Measurements from ENCODE around the gene NUP205. TPM values are rescaled to one million over a fixed set of nuclear protein-coding genes. Genes with fewer than 3 reads are reported as not detected.

Gene NUP205
- total and polyA plus RNA-seq, 2 of the 13 experiments (the other 11 are each of a cell fraction or from before 2014, with no cell fraction given) = 46.2 to 87.2 TPM

DNA sequence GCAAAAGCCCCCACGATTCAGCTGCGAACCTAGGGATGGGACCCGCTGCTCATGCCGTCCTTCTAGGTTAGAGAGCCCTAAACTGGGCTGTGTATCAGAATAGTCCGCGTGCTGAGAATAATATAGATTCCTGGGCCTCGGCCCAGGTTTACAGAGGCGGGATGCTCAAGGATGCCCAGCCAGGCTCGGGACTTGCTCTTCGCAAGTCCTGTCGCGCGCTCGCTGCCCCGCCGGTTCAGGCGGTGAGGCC is 104.3 kb downstream of the NUP205 start (continued):
- no peak for TF ChIP-seq TFE3 (CRISPR knock-in tag; IDR thresholded peaks at IDR 0.05)

- ATAC-seq (peak; percentile 90), DNase-seq (ENCODE audit: low spot score) (peak; percentile 81), FAIRE-seq (no peak)
- TSS peak; percentile 67 for BruUV-seq (replicated peaks)
- Histone ChIP-seq H3K9me3 (ENCODE audit: low read length) (no peaks in the 10 kb centered on the region), H3K27me3 (ENCODE audit: control insufficient read depth in 1 of 2, insufficient read depth in 2 of 2, low read length in 2 of 2) (no peaks in the 10 kb centered on the region; a peak in 1 of 5 replicates), H3K4me2 (ENCODE audit: low read depth, low read length) (peak within 1 kb of the TSS; percentile 92), H2AFZ (ENCODE audit: low read length) (peak within 1 kb of the TSS; percentile 72), H3K9ac (ENCODE audit: insufficient read depth, low read depth, low read length) (peak within 1 kb of the TSS; percentile 85), H3K79me2 (ENCODE audit: insufficient read depth, low read length) (peaks cover 32% of the 10 kb centered on the region), H3K4me3 (replicated peaks in 1 of 3; ENCODE audit: insufficient read depth in 1 of 3, low read depth in 2 of 3, low read length in 3 of 3) (peak within 1 kb of the TSS; percentile 81 to 96 (median 84)), H3K36me3 (replicated peaks in 1 of 2; ENCODE audit: control insufficient read depth in 1 of 2, insufficient read depth in 2 of 2, low read length in 2 of 2) (no peaks in the 10 kb centered on the region), H4K20me1 (ENCODE audit: insufficient read depth, low read length) (no peaks in the 10 kb centered on the region), H3K27ac (ENCODE audit: extremely low read length, insufficient read depth, low read length) (peak within 1 kb of the TSS; percentile 79), H3K4me1 (ENCODE audit: insufficient read depth, low read length) (peaks cover 44% of the 10 kb centered on the region)
- intact Hi-C loops (cut with micrococcal nuclease; ENCODE audit: unreplicated experiment) (loop anchor here (1.0 kb wide), 1 partner anchor 45 kb away; no protein-coding TSS in a partner anchor), in situ Hi-C loops (cut with HindIII; ENCODE audit: extremely low pct_ligation_motif_present, low pct_unique_long_range_greater_than_20kb) (no loop called here)
- ChIA-PET POLR2A (interaction anchor here (0.7 to 1.1 kb wide), 2 partner anchors 9 to 337 kb away, joined by 3 to 5 read pairs; no protein-coding TSS in a partner anchor), CTCF (ENCODE audit: low intra/inter-chr PET ratio, low total read pairs) (no interaction called here)
- under 1% methylated on average over 27 of the region's 60 CpGs for WGBS (ENCODE audit: low lambda C conversion rate)
- TF ChIP-seq NFE2L2 (IDR thresholded peaks at IDR 0.05; ENCODE audit: low read length) = no peak
- TF ChIP-seq NR2F2 (IDR thresholded peaks at IDR 0.05; ENCODE audit: borderline replicate concordance, low read depth) = no peak
- no peak for TF ChIP-seq SMARCE1 (IDR thresholded peaks at IDR 0.05; ENCODE audit: borderline replicate concordance)
- peak; percentile 80 for TF ChIP-seq NKX3-1 (CRISPR knock-in tag; IDR thresholded peaks at IDR 0.05)
- no peak for TF ChIP-seq LBX2 (CRISPR knock-in tag; IDR thresholded peaks at IDR 0.05; ENCODE audit: borderline replicate concordance)
- TF ChIP-seq, protein P1, sequence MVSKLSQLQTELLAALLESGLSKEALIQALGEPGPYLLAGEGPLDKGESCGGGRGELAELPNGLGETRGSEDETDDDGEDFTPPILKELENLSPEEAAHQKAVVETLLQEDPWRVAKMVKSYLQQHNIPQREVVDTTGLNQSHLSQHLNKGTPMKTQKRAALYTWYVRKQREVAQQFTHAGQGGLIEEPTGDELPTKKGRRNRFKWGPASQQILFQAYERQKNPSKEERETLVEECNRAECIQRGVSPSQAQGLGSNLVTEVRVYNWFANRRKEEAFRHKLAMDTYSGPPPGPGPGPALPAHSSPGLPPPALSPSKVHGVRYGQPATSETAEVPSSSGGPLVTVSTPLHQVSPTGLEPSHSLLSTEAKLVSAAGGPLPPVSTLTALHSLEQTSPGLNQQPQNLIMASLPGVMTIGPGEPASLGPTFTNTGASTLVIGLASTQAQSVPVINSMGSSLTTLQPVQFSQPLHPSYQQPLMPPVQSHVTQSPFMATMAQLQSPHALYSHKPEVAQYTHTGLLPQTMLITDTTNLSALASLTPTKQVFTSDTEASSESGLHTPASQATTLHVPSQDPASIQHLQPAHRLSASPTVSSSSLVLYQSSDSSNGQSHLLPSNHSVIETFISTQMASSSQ (IDR thresholded peaks at IDR 0.05; ENCODE audit: low read depth) = no peak
- TF ChIP-seq, protein P1 (CRISPR knock-in tag; IDR thresholded peaks at IDR 0.05; ENCODE audit: borderline replicate concordance) = peak; percentile 63; the same call in 1 of the 2 replicates
- TF ChIP-seq, protein P2, sequence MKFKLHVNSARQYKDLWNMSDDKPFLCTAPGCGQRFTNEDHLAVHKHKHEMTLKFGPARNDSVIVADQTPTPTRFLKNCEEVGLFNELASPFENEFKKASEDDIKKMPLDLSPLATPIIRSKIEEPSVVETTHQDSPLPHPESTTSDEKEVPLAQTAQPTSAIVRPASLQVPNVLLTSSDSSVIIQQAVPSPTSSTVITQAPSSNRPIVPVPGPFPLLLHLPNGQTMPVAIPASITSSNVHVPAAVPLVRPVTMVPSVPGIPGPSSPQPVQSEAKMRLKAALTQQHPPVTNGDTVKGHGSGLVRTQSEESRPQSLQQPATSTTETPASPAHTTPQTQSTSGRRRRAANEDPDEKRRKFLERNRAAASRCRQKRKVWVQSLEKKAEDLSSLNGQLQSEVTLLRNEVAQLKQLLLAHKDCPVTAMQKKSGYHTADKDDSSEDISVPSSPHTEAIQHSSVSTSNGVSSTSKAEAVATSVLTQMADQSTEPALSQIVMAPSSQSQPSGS (CRISPR knock-in tag; IDR thresholded peaks at IDR 0.05) = peak; percentile 59; the same call in 1 of the 2 replicates
- TF ChIP-seq ZEB1 (IDR thresholded peaks at IDR 0.05; ENCODE audit: insufficient replicate concordance, low read depth) = no peak
- TF ChIP-seq HOXA5 (CRISPR knock-in tag; IDR thresholded peaks at IDR 0.05) = peak; percentile 96
- no peak for TF ChIP-seq ZNF383 (CRISPR knock-in tag; IDR thresholded peaks at IDR 0.05; ENCODE audit: borderline replicate concordance)
- TF ChIP-seq SMAD3 (CRISPR knock-in tag; IDR thresholded peaks at IDR 0.05) = peak; percentile 23; the same call in 1 of the 2 replicates
These were observed 104.8 kb downstream of the NUP205 start, which contains the start of gene STMP1 for GRCh38 chr7:135662373-135663114. STMP1 (plus strand) TSS chr7:135662514.

Measured in HepG2 (cell line).